Skeletal muscle tissue (tissue), 4 donors: Measurements from ENCODE around the gene EMX1. TPM values are rescaled to one million over a fixed set of nuclear protein-coding genes. Genes with fewer than 3 reads are reported as not detected.
A peak's percentile ranks its signal among the peaks of the same experiment; 100 is the strongest.

Experiments used
- H3K27ac ChIP-seq: one replicate; pipeline ENCODE4 v1.7.0; 2013; ENCODE audit warnings: mild to moderate bottlenecking, low read depth, low read length, inconsistent platforms
- H3K27me3 ChIP-seq, 3 donors: one replicate each; pipeline ENCODE4 v1.7.0; 2013; ENCODE audit warnings: low read length in 3 of 3; ENCODE audit not compliant: control insufficient read depth in 3 of 3, insufficient read depth in 3 of 3
- H3K36me3 ChIP-seq, 3 donors: one replicate each; pipeline ENCODE4 v1.7.0; 2013; ENCODE audit warnings: low read length in 3 of 3; ENCODE audit not compliant: control insufficient read depth in 3 of 3, insufficient read depth in 3 of 3
- H3K4me1 ChIP-seq, 3 donors: one replicate each; pipeline ENCODE4 v1.7.0; 2013; ENCODE audit warnings: low read length in 3 of 3, mild to moderate bottlenecking in 3 of 3; ENCODE audit not compliant: control insufficient read depth in 3 of 3, insufficient read depth in 3 of 3
- H3K4me3 ChIP-seq, 3 donors: one replicate each; pipeline ENCODE4 v1.7.0; 2013; ENCODE audit warnings: low read length in 3 of 3
- H3K9ac ChIP-seq, 3 donors: one replicate each; pipeline ENCODE4 v1.7.0; 2013; ENCODE audit warnings: low read length in 3 of 3, mild to moderate bottlenecking in 3 of 3, moderate library complexity in 2 of 3, low read depth in 1 of 3
- H3K9me3 ChIP-seq, 3 donors: one replicate each; pipeline ENCODE4 v1.7.0; 2013; ENCODE audit warnings: low read length in 3 of 3; ENCODE audit not compliant: control insufficient read depth in 3 of 3
- total RNA-seq: library from RNA; depleted of rRNA; stranded (reverse); fragments of >200 nt; gene quantifications from one replicate; pipeline ENCODE4 v1.2.3, GENCODE V29; 2014
- donor health status: Osteomylitis.

EMX1 gene
- total RNA-seq, 1 donor from 2014 or later = not detected

DNA sequence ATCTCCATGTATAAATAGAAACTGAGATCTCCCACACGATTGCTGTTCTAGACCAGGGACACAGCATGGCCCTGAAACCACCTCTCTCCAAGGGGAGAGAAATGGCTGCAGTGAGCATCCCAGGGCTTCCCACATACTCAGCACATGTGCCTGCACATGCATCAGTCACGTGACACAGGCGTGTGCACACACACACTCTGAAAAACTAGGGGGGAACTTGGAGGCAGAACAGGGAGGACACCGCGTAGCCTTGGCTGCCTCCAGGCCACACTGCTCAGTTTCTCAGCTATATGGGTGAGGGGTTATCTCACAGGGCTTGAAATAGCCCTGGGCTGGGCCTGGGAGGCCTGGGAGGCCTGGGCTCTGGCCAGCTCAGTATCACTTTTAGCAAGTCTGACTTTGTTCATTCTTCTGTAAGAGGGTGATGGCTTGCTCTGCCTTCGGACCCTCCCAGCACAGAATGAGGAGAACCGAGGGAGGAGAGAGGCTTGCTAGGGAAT is 66.9 kb downstream of the EMX1 start:
- Histone ChIP-seq H3K9ac (peak overlapping the region in 2 of 3 donors; percentile 61 to 62), H3K27me3 (no peaks in the 10 kb centered on the region), H3K27ac (peak overlapping the region; percentile 67), H3K4me1 (peaks cover 45 to 52% (median 49%) of the 10 kb centered on the region in 3 donors), H3K9me3 (no peaks in the 10 kb centered on the region), H3K36me3 (peaks cover 7 to 13% (median 12%) of the 10 kb centered on the region in 3 donors), H3K4me3 (no peak overlapping the region)

Other genes starting within 250 kb of the EMX1 start
- 24.5 TPM for gene EXOC6B, start 91.5 kb upstream of the EMX1 start, total RNA-seq
- 4.2 TPM for gene SPR, start 30.1 kb upstream of the EMX1 start, total RNA-seq
- gene SFXN5, start 154.2 kb downstream of the EMX1 start, total RNA-seq = 4.7 TPM
- gene RAB11FIP5, start 195.4 kb downstream of the EMX1 start, total RNA-seq = 12.0 TPM